Measurements from ENCODE around the gene EHD3.

EHD3 gene

DNA sequence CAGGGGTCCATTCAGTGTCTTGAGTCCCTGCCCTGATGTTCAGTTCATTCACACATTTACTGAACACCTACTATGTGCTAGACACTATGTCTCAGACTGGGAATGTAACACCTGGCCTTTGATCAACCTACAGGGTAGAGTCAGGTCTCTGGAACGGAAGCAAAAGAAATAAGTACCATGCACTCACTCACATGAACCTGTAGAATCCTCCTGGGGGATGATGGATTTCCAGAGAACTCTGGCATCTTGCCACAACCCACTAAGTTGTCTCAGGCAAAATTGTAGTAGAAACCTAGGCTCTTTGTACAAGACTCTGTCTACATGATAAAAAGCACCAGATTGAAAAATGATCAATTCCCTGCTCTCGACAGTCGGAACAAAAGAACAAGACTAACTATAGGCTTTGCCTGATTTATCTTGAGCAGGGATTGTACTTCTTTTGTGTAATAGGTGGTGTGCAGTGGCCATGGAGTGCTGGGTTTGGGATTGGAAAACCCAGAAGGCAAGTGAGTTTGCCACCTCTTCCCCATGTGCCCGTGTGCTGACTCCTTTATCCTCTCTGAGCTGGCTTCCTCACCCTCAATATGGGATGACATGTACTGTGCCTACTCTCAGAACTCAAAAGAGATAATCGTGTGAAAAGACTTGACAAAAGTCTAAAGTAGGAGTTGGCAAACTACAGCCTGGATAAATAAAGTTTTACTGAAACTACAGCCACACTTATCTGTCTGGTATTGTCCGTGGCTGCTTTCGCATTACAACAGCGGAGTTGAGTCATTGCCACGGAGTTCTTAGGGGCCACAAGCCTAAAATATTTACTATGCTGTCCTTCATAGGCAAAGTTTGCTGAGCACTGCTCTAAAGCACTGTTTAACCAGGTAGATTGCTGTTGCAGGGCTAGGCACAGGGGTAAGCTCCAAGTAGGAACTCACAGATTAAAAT, 21.0 kb upstream of the EHD3 start:
- Histone ChIP-seq H3K9me3 (ENCODE audit: control insufficient read depth, insufficient read depth, low read depth, low read length) (no peaks in the 10 kb centered on the region), H3K36me3 (ENCODE audit: control insufficient read depth, insufficient read depth, low read length) (no peaks in the 10 kb centered on the region), H3K4me1 (ENCODE audit: control insufficient read depth, insufficient read depth, low read length) (peaks cover 15% of the 10 kb centered on the region), H3K27ac (ENCODE audit: low read depth, low read length) (no peak overlapping the region), H3K9ac (ENCODE audit: low read length) (no peak overlapping the region), H3K27me3 (ENCODE audit: control insufficient read depth, insufficient read depth, low read length) (no peaks in the 10 kb centered on the region), H3K4me3 (ENCODE audit: low read depth, low read length) (no peak overlapping the region)

DNA sequence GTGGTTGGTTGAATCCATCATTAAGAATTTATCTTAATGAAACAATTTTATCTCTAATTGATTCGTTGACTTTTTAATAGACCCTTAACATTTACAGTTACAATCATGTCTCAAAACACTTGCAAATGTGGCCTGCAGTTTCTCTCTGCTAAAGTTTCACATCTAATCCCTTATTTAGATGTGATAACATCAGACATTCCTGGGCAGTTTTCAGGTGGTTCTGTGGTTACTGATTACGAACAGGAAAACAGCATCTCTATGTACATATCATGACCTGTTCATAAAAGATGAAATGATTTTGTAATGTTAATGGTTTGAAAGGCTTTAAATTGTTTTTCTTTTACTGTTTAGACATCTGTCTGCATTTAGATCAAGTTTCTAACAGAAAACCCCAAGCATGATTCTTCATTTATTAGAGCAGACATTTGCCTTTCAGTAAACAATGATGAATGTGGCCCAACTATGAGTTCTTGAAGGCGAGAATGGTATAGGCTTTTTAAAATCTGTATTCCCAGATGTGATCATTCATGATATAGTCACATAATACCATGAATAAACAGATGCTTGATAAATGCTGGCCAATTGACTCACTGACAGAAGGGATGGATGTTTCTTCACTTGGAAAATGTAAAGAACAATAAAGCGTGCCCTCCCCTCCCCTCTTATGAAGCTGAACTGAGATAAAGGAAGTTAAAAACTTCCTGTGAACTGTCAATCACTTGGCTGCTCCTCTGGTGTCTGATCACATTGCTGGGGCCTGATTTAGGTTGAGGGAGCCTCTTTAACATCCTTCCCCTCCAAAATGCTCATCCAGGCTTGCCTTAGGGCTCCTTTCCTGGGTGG, 20.1 kb upstream of the EHD3 start:
- no peaks in the 10 kb centered on the region for H3K27me3 ChIP-seq (ENCODE audit: control insufficient read depth, insufficient read depth, low read length)
- no peaks in the 10 kb centered on the region for H3K9me3 ChIP-seq (ENCODE audit: control insufficient read depth, insufficient read depth, low read depth, low read length)
- no peaks in the 10 kb centered on the region for H3K36me3 ChIP-seq (ENCODE audit: control insufficient read depth, insufficient read depth, low read length)
- no peak overlapping the region for H3K9ac ChIP-seq (ENCODE audit: low read length)
- H3K4me1 ChIP-seq (ENCODE audit: control insufficient read depth, insufficient read depth, low read length): peaks cover 10% of the 10 kb centered on the region
- H3K27ac ChIP-seq (ENCODE audit: low read depth, low read length): no peak overlapping the region
- H3K4me3 ChIP-seq (ENCODE audit: low read depth, low read length): no peak overlapping the region

DNA sequence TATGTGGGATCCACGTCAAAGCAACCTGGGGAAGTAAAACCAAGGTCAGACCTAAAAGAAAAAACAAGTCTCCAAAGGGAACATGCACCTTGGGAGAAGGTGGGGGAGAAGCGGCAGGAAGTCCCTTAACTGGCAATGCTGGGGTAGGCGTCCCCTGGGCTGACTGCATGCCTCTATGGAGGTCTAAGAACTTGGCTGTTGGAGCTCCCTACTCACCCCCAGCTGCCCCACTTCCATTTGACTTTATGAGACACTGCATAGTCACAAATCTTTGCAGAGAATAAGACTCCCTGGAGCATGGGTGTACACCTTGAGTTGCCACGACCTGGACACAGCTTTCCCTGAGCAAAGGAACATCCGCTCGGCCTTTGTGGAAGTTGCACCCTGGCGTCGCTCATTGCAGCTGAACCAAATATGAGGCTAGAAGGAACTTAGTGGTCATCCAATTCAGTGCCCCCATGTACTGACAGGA, 19.5 kb upstream of the EHD3 start:
- Histone ChIP-seq H3K4me3 (ENCODE audit: low read depth, low read length) (no peak overlapping the region), H3K9me3 (ENCODE audit: control insufficient read depth, insufficient read depth, low read depth, low read length) (no peaks in the 10 kb centered on the region), H3K4me1 (ENCODE audit: control insufficient read depth, insufficient read depth, low read length) (peaks cover 10% of the 10 kb centered on the region), H3K27ac (ENCODE audit: low read depth, low read length) (no peak overlapping the region), H3K9ac (ENCODE audit: low read length) (no peak overlapping the region), H3K27me3 (ENCODE audit: control insufficient read depth, insufficient read depth, low read length) (no peaks in the 10 kb centered on the region), H3K36me3 (ENCODE audit: control insufficient read depth, insufficient read depth, low read length) (no peaks in the 10 kb centered on the region)

DNA sequence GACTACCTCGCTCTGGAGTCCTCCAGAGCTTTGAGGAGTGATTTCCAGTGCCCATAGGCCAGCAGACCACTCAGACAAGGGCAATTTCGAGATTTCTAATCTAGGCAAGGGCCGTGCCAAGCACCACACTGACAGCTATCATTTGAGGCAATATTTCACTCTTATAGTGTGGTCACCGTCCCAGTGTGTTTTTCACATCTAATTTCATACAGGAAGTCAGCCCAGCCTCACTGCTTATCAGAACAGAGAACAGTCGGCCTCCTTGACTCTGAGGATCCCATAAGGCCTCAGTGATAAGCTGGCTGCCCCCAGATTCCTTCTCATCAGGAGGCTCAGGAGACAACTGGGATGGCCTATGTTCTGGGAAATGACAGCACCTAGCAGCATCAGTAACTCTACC, 17.2 kb upstream of the EHD3 start:
- H3K9ac ChIP-seq (ENCODE audit: low read length): no peak overlapping the region
- H3K9me3 ChIP-seq (ENCODE audit: control insufficient read depth, insufficient read depth, low read depth, low read length): no peaks in the 10 kb centered on the region
- H3K36me3 ChIP-seq (ENCODE audit: control insufficient read depth, insufficient read depth, low read length): no peaks in the 10 kb centered on the region
- H3K4me3 ChIP-seq (ENCODE audit: low read depth, low read length): no peak overlapping the region
- no peak overlapping the region for H3K27ac ChIP-seq (ENCODE audit: low read depth, low read length)
- H3K27me3 ChIP-seq (ENCODE audit: control insufficient read depth, insufficient read depth, low read length): no peaks in the 10 kb centered on the region
- peaks cover 10% of the 10 kb centered on the region for H3K4me1 ChIP-seq (ENCODE audit: control insufficient read depth, insufficient read depth, low read length)

DNA sequence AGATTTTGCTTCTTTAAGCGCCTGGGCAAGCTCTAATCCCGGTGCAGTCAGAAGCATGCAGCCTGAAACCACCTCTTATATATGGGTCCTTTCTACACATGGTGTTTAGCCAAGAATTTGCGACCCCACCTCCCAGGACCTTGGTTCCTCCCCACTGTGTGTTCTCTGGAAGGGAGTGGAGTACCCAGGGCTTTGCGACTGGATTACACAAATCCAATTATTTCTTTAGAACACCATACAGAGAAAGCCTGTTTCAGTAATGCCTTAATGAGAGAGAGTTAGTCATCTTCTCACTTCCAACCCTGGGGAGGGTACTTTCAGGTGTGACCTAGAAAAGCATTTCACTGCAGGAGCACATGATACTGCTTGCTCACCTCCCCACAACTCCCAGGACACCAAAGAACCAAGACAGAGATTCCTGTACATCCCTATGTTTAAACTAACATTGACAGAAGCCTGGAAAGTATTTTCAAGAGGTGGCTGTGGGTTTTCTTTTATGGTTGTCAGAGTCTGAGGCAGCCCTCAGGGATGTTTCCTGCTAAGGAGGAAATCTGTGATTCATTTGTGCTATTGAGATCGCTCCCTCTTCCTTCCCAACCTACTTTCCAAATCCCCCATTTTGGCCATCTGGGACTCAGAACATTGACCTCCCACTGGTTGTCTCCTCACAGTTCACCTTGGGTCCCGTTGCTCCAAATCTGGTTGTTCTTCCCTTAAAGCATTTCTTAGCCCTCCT, 16.3 kb upstream of the EHD3 start, which contains the start of gene CAPN14:
TSS of gene CAPN14 (minus strand) at position 51 of the 736 bp plus-strand sequence. CDS start 12,068 bp downstream, outside the sequence.
- peaks cover 10% of the 10 kb centered on the region for H3K4me1 ChIP-seq (ENCODE audit: control insufficient read depth, insufficient read depth, low read length)
- no peaks in the 10 kb centered on the region for H3K9me3 ChIP-seq (ENCODE audit: control insufficient read depth, insufficient read depth, low read depth, low read length)
- H3K4me3 ChIP-seq (ENCODE audit: low read depth, low read length): no peak within 1 kb of the TSS
- H3K36me3 ChIP-seq (ENCODE audit: control insufficient read depth, insufficient read depth, low read length): no peaks in the 10 kb centered on the region
- no peaks in the 10 kb centered on the region for H3K27me3 ChIP-seq (ENCODE audit: control insufficient read depth, insufficient read depth, low read length)
- no peak within 1 kb of the TSS for H3K27ac ChIP-seq (ENCODE audit: low read depth, low read length)
- H3K9ac ChIP-seq (ENCODE audit: low read length): no peak within 1 kb of the TSS

DNA sequence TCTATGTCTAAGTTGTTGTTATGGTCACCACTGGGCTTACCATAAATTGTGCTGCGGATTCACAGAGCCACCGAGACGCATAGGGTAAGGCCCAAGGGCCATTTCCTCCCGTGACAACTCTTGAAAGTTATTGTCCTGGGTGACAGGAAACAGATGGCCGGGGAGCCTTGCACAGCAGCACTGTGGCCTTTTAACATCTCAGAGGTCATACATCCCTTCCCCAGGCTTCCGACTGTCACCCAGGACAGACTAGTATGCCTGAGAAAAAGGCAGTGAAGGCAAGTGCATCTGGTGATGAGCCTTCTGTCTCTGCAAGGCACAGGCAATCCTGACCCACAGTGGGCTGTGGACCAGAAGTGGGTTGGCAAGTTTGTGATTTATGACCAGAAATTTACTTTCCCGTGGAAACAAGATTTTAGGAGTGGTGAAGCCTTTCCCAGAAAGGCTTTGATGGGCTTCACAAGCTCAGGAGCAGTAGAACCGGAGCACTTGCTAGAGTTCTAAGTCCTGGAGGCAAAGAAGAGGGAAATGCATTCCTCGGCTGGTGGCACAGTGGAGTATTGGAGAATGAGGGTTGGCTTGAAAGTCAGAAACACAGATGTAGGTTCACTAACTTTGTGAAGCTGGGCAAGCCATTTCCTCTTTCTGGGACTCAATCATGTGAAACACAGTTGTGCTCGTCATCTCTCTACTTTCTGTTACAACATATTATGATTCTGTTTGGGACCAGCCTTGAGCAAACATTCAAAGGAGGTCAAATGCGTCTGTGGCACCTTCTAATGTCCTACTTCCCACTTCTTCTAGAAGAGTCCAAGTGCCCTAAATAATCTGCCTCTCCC, 14.6 kb upstream of the EHD3 start:
- no peak overlapping the region for H3K27ac ChIP-seq (ENCODE audit: low read depth, low read length)
- no peaks in the 10 kb centered on the region for H3K27me3 ChIP-seq (ENCODE audit: control insufficient read depth, insufficient read depth, low read length)
- no peak overlapping the region for H3K4me3 ChIP-seq (ENCODE audit: low read depth, low read length)
- H3K4me1 ChIP-seq (ENCODE audit: control insufficient read depth, insufficient read depth, low read length): no peaks in the 10 kb centered on the region; the same call in 1 of the 2 replicates
- H3K36me3 ChIP-seq (ENCODE audit: control insufficient read depth, insufficient read depth, low read length): no peaks in the 10 kb centered on the region
- no peaks in the 10 kb centered on the region for H3K9me3 ChIP-seq (ENCODE audit: control insufficient read depth, insufficient read depth, low read depth, low read length)
- no peak overlapping the region for H3K9ac ChIP-seq (ENCODE audit: low read length)

DNA sequence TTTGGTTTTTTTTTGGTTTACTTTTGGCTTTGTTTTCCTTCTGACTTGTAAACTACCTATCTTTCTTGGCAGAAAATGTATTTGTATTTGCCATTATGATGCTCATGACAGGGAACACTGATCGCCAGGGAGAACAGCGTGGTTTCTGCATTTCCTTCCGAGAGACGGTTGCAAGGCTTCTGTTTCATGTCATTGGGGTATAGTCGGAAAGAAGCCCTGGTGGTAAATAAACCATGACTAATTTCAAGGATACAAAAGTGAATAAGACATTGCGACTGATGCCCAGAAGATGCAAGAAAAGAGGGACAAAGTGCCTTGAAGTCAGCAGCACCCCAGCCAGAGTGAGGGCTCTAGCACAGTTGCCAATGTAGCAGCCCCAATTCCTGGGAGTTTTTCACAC, 12.4 kb upstream of the EHD3 start:
- Histone ChIP-seq H3K27ac (ENCODE audit: low read depth, low read length) (no peak overlapping the region), H3K27me3 (ENCODE audit: control insufficient read depth, insufficient read depth, low read length) (no peaks in the 10 kb centered on the region), H3K9ac (ENCODE audit: low read length) (no peak overlapping the region), H3K4me3 (ENCODE audit: low read depth, low read length) (no peak overlapping the region), H3K4me1 (ENCODE audit: control insufficient read depth, insufficient read depth, low read length) (no peaks in the 10 kb centered on the region; the same call in 1 of the 2 replicates), H3K36me3 (ENCODE audit: control insufficient read depth, insufficient read depth, low read length) (no peaks in the 10 kb centered on the region), H3K9me3 (ENCODE audit: control insufficient read depth, insufficient read depth, low read depth, low read length) (no peaks in the 10 kb centered on the region)

DNA sequence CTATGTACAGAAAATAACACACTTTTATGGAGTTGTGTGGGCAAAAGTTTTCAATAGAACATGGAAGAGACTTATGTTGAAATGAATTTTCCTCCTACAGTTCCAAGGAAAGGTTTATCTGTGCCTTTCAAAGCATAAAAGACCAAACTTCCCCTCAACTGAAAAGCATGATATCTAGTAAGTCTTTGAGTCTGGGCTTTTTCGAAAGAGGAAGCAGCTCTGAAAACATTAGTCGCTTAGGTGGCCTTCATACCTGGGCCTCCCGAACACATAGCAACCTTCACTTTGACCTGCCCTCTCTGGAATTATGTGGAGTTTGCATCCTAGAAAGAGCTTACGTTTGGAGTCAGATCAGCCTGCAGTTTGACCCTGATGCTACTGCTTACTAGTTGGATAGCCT, 11.9 kb upstream of the EHD3 start:
- no peak overlapping the region for H3K9ac ChIP-seq (ENCODE audit: low read length)
- H3K27ac ChIP-seq (ENCODE audit: low read depth, low read length): no peak overlapping the region
- H3K4me1 ChIP-seq (ENCODE audit: control insufficient read depth, insufficient read depth, low read length): no peaks in the 10 kb centered on the region; the same call in 1 of the 2 replicates
- H3K27me3 ChIP-seq (ENCODE audit: control insufficient read depth, insufficient read depth, low read length): no peaks in the 10 kb centered on the region
- H3K4me3 ChIP-seq (ENCODE audit: low read depth, low read length): no peak overlapping the region
- no peaks in the 10 kb centered on the region for H3K9me3 ChIP-seq (ENCODE audit: control insufficient read depth, insufficient read depth, low read depth, low read length)
- H3K36me3 ChIP-seq (ENCODE audit: control insufficient read depth, insufficient read depth, low read length): no peaks in the 10 kb centered on the region

DNA sequence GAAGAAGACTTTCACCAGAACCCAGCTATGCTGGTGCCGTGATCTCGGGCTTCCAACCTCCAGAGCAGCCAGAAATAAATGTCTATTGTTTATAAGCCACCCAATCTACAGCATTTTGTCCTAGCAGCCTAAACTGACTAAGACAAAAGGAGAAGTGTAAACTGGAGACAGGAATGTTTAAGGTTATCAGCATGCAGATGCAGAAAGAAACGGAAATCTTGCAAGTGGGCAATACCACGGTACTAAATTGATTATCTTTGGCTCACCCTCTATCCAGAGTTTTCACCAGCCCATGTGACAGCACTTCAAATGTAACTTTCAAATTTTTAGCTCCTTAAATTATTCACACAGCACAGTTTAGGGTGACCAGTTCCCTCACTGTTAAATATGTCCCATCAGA, 10.9 kb upstream of the EHD3 start:
- Histone ChIP-seq H3K27me3 (ENCODE audit: control insufficient read depth, insufficient read depth, low read length) (no peaks in the 10 kb centered on the region), H3K36me3 (ENCODE audit: control insufficient read depth, insufficient read depth, low read length) (no peaks in the 10 kb centered on the region), H3K9me3 (ENCODE audit: control insufficient read depth, insufficient read depth, low read depth, low read length) (no peaks in the 10 kb centered on the region), H3K4me3 (ENCODE audit: low read depth, low read length) (no peak overlapping the region), H3K4me1 (ENCODE audit: control insufficient read depth, insufficient read depth, low read length) (no peaks in the 10 kb centered on the region), H3K9ac (ENCODE audit: low read length) (no peak overlapping the region), H3K27ac (ENCODE audit: low read depth, low read length) (no peak overlapping the region)

DNA sequence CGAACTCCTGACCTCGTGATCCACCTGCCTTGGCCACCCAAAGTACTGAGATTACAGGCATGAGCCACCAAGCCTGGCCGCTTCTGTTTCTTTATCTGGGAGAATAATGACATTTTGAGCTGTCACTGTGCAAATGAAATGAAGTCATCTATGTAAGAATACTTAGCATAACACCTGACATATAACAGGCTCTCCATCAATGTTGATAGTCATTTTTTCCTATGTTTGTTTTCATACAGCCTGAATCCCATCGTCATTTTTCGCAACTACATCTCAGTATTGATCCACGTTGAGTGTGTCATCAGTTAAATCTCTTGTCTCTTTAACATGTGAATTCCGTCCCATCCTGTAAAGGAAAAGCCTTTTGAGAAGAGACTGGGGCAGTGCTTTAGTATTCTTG, 10.2 kb upstream of the EHD3 start:
- H3K9me3 ChIP-seq (ENCODE audit: control insufficient read depth, insufficient read depth, low read depth, low read length): no peaks in the 10 kb centered on the region
- no peak overlapping the region for H3K4me3 ChIP-seq (ENCODE audit: low read depth, low read length)
- H3K27ac ChIP-seq (ENCODE audit: low read depth, low read length): no peak overlapping the region
- H3K4me1 ChIP-seq (ENCODE audit: control insufficient read depth, insufficient read depth, low read length): no peaks in the 10 kb centered on the region
- H3K36me3 ChIP-seq (ENCODE audit: control insufficient read depth, insufficient read depth, low read length): no peaks in the 10 kb centered on the region
- no peak overlapping the region for H3K9ac ChIP-seq (ENCODE audit: low read length)
- H3K27me3 ChIP-seq (ENCODE audit: control insufficient read depth, insufficient read depth, low read length): no peaks in the 10 kb centered on the region

All from HUES6 (cell line).